GM18517 (cell line): ENCODE measurements around the gene KRABD2.
"Not testable (repeated sequence)": the region's sequence is repeated elsewhere in the genome, so short reads cannot be mapped to it uniquely, and the experiment has no call there.

Source experiments
- ATAC-seq: cut with Tn5 transposase; IDR thresholded peaks from one replicate; pipeline ENCODE4 v1.9.1; 2021; ENCODE audit warnings: mild to moderate bottlenecking, moderate library complexity; ENCODE audit not compliant: unreplicated experiment

KRABD2 gene

GRCh38 chr17:8362651-8363332 lies 13.7 kb downstream of the KRABD2 start:
- ATAC-seq, result no peak

GRCh38 chr17:8360751-8361150 lies 15.8 kb downstream of the KRABD2 start:
- no peak for ATAC-seq

DNA sequence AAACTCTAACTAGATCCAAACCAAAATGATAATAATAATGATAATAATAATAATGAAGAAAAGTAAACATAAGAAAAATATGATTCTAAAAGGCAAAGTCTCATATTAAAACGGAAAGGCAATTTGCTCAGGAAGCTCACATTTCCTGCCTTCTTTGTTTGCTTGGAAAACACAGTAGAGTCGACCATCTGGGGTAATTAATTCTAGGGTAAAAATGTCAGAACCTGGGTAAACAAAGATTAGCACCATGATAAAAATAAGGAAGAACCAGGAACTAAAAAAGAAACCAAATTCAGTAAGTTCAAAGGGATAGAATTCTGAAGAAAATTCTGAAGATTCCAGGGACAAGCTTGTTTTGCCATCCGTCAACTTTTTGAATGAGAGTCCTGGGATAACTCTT lies 16.2 kb downstream of the KRABD2 start:
- ATAC-seq, result no peak

DNA sequence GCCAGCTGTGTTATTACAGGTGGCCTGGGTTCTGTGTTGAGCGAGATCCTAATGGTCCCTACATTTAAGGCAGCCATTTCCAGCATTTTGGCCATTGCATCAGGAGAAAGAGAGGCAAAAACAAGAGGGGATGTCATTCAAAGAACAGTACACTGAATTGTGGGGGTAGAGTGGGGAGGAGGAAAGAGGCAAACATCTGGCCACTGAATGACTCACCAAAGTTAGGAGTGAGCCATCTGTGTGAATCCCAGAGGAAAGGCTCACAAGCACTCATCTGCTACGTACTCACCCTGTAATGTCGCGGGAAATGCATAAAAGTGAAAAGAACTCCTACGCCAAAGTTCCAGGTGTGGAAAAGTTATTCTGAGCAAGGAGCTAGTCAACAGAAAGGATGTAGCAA lies 16.7 kb downstream of the KRABD2 start:
- ATAC-seq, result no peak

GRCh38 chr17:8357910-8358309 lies 18.6 kb downstream of the KRABD2 start:
- ATAC-seq, result no peak

- no peak for ATAC-seq
These were observed 22.3 kb downstream of the KRABD2 start for GRCh38 chr17:8354236-8354635.

GRCh38 chr17:8353736-8354135 lies 22.8 kb downstream of the KRABD2 start:
- no peak for ATAC-seq

DNA sequence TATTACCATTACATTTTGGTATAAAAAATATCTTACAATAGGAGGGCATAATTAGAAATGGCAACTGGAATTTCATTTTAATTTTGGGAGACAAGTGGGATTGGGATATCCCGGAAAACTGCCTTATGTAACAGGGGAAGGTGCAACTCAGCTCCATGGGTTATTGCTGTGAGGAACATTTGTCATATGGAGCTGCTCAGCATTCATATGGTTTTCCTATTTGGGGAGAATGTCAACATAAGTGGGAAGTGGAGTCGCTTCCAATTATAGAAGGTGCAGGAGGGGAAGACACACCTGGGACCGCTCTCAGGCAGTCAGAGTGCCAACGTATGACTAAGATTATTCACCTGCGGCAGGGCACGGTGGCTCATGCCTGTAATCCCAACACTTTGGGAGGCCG lies 26.2 kb downstream of the KRABD2 start:
- no peak for ATAC-seq

DNA sequence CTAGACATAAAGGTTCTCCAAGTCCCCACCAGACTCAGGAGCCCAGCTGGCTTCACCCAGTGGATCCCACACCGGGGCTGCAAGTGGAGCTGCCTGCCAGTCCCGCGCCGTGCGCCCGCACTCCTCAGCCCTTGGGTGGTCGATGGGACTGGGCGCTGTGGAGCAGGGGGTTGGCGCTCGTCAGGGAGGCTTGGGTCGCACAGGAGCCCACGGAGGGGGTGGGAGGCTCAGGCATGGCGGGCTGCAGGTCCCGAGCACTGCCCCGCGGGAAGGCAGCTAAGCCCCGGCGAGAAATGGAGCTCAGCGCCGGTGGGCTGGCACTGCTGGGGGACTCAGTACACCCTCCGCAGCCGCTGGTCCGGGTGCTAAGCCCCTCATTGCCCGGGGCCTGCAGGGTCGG lies 29.5 kb downstream of the KRABD2 start:
- not testable (repeated sequence) for ATAC-seq

DNA sequence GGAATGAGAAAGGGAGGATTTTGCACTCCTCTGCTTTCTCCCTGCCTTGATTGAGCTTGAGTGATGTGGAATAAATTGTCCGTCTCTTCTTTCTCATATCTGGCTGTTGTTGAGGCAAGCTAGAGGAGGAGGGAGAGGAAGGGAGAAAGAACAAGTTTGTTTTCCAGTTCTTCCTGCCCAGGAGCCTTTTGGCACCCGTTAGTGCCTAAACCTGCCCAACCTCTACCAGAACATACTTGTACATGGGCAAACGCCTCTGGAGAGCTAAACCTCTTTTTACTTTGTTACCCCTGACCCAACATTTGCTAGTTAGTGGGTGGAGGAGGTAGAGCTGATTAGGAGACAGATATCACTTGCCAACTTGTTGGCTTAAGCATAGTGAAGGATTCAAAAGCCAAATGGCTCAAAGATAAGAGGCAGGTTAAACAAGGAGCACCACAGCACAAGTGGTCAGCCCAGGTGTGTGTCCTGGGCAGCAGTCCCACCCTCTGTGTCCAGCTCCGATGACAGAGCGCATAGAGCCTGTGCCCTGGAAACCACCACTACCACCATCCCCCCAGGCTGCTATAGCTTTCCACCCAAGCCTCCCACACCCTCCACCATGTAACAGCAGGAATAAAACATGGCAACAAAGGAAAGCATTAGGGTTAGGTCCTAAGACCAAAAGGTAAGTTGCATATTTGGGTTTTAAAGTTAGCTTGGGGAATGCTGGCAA lies 30.4 kb downstream of the KRABD2 start:
- ATAC-seq, result no peak

DNA sequence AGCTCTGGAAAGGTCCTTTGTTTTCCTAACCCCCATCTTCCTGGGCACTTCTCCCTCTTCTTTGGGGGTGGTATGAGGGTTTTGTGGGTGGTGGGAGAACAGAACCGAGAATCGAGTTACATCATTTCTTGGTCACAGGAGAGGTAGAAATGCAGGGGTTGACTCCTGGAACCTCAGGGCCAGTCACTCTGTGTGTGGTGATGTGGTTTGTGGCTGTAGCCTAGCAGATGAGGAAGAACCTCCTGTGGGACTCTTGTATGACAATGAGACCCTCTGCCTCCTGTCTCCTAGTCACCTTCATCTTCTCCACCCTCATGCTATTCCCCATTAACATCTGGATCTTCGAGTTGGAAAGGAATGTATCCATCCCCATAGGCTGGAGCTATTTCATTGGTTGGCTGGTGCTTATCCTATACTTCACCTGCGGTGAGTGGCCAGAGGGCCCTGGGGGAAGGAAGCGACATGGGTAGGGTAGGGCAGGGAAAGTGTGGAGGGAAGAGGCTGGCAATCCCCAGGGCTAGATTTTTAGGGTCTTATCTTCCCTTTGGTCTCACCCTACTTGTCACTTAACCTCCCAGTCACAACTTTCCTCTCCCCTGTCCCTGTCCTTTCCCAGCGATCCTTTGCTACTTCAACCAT lies 31.3 kb downstream of the KRABD2 start:
- no peak for ATAC-seq

- ATAC-seq, result no peak
These were observed 35.0 kb downstream of the KRABD2 start for GRCh38 chr17:8341456-8341855.

GRCh38 chr17:8339540-8339939 lies 37.0 kb downstream of the KRABD2 start, which contains the start of gene ODF4:
Gene ODF4 (plus strand): TSS chr17:8339840. CDS start chr17:8340052, 212 bp downstream.
- ATAC-seq, result no peak

GRCh38 chr17:8338753-8339140 lies 37.8 kb downstream of the KRABD2 start:
- ATAC-seq, result no peak

GRCh38 chr17:8337802-8338752 lies 38.4 kb downstream of the KRABD2 start:
- ATAC-seq, result no peak

DNA sequence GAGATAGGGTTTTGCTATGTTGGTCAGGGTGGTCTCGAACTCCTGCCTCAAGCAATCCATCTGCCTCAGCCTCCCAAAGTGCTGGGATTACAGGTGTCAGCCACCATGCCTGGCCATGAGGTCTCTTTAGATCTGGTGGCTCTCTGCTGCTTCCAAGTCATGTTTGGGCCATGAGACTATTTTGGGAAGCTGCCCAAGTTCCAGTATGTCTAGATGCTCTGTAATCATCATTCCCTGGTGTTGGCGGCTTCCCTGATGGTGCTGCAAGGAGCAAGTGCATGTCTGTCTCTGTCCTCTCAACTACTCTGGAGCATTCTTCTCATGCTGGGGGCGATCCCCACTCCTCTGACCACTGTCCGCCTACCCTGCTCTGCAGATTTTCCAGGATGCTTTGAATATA lies 43.2 kb downstream of the KRABD2 start:
- no peak for ATAC-seq

DNA sequence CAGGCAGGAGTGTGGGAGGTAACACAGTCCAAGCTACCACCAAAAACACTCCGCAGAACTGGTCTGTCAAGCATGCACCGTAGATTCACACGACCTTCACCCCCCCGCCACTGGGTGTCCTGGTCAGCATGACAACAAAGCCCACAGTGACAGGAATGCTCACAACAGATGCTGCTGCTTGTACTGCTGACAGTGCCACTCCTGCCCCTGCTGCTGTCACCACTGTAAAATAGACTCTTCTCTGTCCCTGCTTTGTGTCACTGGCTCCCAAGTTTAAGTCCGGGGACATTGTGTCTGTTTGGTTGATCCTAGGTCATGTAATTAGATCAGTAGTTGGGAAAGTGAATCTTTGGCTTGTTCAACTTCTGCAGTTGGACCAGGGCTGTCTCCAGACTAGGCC lies 43.8 kb downstream of the KRABD2 start:
- ATAC-seq, result no peak

- ATAC-seq, result no peak
These were observed 44.4 kb downstream of the KRABD2 start for GRCh38 chr17:8332128-8332527.

GRCh38 chr17:8327303-8327649 lies 49.2 kb downstream of the KRABD2 start:
- ATAC-seq, result no peak
